HG03432 (cell line): ENCODE measurements around the gene FAM110D.
A peak's percentile ranks its signal among the peaks of the same experiment; 100 is the strongest.

Source experiments
- ATAC-seq: cut with Tn5 transposase; IDR thresholded peaks from one replicate; pipeline ENCODE4 v1.9.1; 2021; ENCODE audit warnings: mild to moderate bottlenecking, moderate library complexity; ENCODE audit not compliant: unreplicated experiment

FAM110D gene

GRCh38 chr1:26158908-26159742 is at the start of gene FAM110D:
TSS of gene FAM110D (plus strand) at chr1:26159079. CDS start at chr1:26161292, 2,213 bp downstream.
- no peak for ATAC-seq

GRCh38 chr1:26109229-26110164 is 49.4 kb upstream of the FAM110D start:
- no peak for ATAC-seq

GRCh38 chr1:26110731-26111529 is 47.9 kb upstream of the FAM110D start:
- ATAC-seq: peak; percentile 50

- ATAC-seq: peak; percentile 75
These were observed 47.1 kb upstream of the FAM110D start, which contains the start of gene PDIK1L for GRCh38 chr1:26111530-26112406. TSS of gene PDIK1L (plus strand) at chr1:26111824. CDS start at chr1:26114309, 2,485 bp downstream.

GRCh38 chr1:26112407-26112775 is 46.5 kb upstream of the FAM110D start:
- ATAC-seq: no peak

- ATAC-seq: no peak
These were observed 44.5 kb upstream of the FAM110D start for GRCh38 chr1:26114165-26114927.

GRCh38 chr1:26119892-26120608 is 38.8 kb upstream of the FAM110D start:
- ATAC-seq: no peak

- no peak for ATAC-seq
These were observed 36.8 kb upstream of the FAM110D start for GRCh38 chr1:26121854-26122773.

GRCh38 chr1:26122988-26123973 is 35.6 kb upstream of the FAM110D start:
- no peak for ATAC-seq

- no peak for ATAC-seq
These were observed 34.2 kb upstream of the FAM110D start for GRCh38 chr1:26124418-26125331.

- ATAC-seq: no peak
These were observed 33.5 kb upstream of the FAM110D start for GRCh38 chr1:26125382-26125781.

- no peak for ATAC-seq
These were observed 32.9 kb upstream of the FAM110D start for GRCh38 chr1:26125946-26126320.

GRCh38 chr1:26126321-26127084 is 32.4 kb upstream of the FAM110D start:
- peak; percentile 56 for ATAC-seq
